ENCODE results near the gene GUK1. TPM values are rescaled to one million over a fixed set of nuclear protein-coding genes. Genes with fewer than 3 reads are reported as not detected.

Gene GUK1
- total RNA-seq, 4 donors from 2014 or later: 384 to 510 (median 421) TPM

GRCh38 chr1:228147151-228147693 is 7.1 kb downstream of the GUK1 start:
- Histone ChIP-seq H3K27ac (no peak overlapping the region), H3K27me3 (no peaks in the 10 kb centered on the region), H3K4me3 (no peak overlapping the region), H3K9me3 (no peaks in the 10 kb centered on the region), H3K36me3 (peaks cover 40% of the 10 kb centered on the region), H3K4me1 (peaks cover 92% of the 10 kb centered on the region)
- DNase-seq (ENCODE audit: low spot score in 2 of 2): peak in 1 of 2 donors; percentile 64
- WGBS: 93% methylated on average over 3 of the region's 20 CpGs
- TF ChIP-seq EP300 (IDR thresholded peaks at IDR 0.05) (no peak), POLR2AphosphoS5 (IDR thresholded peaks at IDR 0.05) (no peak), POLR2A (IDR thresholded peaks at IDR 0.05) (no peak), CTCF (IDR thresholded peaks at IDR 0.05) (no peak)

- H3K36me3 ChIP-seq: peaks cover 40% of the 10 kb centered on the region
Measured at GRCh38 chr1:228147768-228148167, 7.7 kb downstream of the GUK1 start.

GRCh38 chr1:228148196-228148861 is 8.2 kb downstream of the GUK1 start:
- whole genome bisulfite sequencing: 34% methylated on average over 5 of the region's 18 CpGs
- H3K27me3 ChIP-seq: no peaks in the 10 kb centered on the region
- H3K36me3 ChIP-seq: peaks cover 40% of the 10 kb centered on the region
- DNase-seq (ENCODE audit: low spot score in 2 of 2): peak in 1 of 2 donors; percentile 67
- peak overlapping the region; percentile 73 for H3K27ac ChIP-seq
- TF ChIP-seq POLR2AphosphoS5 (IDR thresholded peaks at IDR 0.05): no peak
- no peak for TF ChIP-seq EP300 (IDR thresholded peaks at IDR 0.05)
- TF ChIP-seq POLR2A (IDR thresholded peaks at IDR 0.05): no peak
- TF ChIP-seq CTCF (IDR thresholded peaks at IDR 0.05): no peak
- H3K9me3 ChIP-seq: no peaks in the 10 kb centered on the region
- H3K4me3 ChIP-seq: no peak overlapping the region
- peaks cover 81% of the 10 kb centered on the region for H3K4me1 ChIP-seq

More at GRCh38 chr1:228147768-228148167, 7.7 kb downstream of the GUK1 start:
- 90% methylated on average over 2 of the region's 4 CpGs for WGBS
- TF ChIP-seq EP300 (IDR thresholded peaks at IDR 0.05) (no peak), POLR2A (IDR thresholded peaks at IDR 0.05) (no peak)
- no peaks in the 10 kb centered on the region for H3K9me3 ChIP-seq
- H3K27me3 ChIP-seq: no peaks in the 10 kb centered on the region
- no peak overlapping the region for H3K4me3 ChIP-seq
- H3K27ac ChIP-seq: peak overlapping the region; percentile 27
- H3K4me1 ChIP-seq: peaks cover 87% of the 10 kb centered on the region
- DNase-seq (ENCODE audit: low spot score in 2 of 2): peak in 1 of 2 donors; percentile 58

GRCh38 chr1:228148935-228149405 is 8.9 kb downstream of the GUK1 start:
- DNase-seq (ENCODE audit: low spot score in 2 of 2): peak in 1 of 2 donors; percentile 60
- Histone ChIP-seq H3K4me3 (peak overlapping the region; percentile 36), H3K27me3 (no peaks in the 10 kb centered on the region), H3K27ac (peak overlapping the region; percentile 73), H3K4me1 (peaks cover 76% of the 10 kb centered on the region), H3K9me3 (no peaks in the 10 kb centered on the region), H3K36me3 (peaks cover 40% of the 10 kb centered on the region)
- no peak for TF ChIP-seq EP300 (IDR thresholded peaks at IDR 0.05)
- TF ChIP-seq POLR2AphosphoS5 (IDR thresholded peaks at IDR 0.05): no peak
- no peak for TF ChIP-seq POLR2A (IDR thresholded peaks at IDR 0.05)
- TF ChIP-seq CTCF (IDR thresholded peaks at IDR 0.05): no peak
- WGBS: no CpG with 5 or more reads among the region's 8 CpGs

- Histone ChIP-seq H3K36me3 (peaks cover 40% of the 10 kb centered on the region), H3K27me3 (no peaks in the 10 kb centered on the region), H3K9me3 (no peaks in the 10 kb centered on the region), H3K27ac (peak within 1 kb of the TSS; percentile 73), H3K4me3 (peak within 1 kb of the TSS; percentile 36), H3K4me1 (peaks cover 76% of the 10 kb centered on the region)
- no peak for TF ChIP-seq POLR2AphosphoS5 (IDR thresholded peaks at IDR 0.05)
- no peak for TF ChIP-seq POLR2A (IDR thresholded peaks at IDR 0.05)
- no peak for TF ChIP-seq CTCF (IDR thresholded peaks at IDR 0.05)
- TF ChIP-seq EP300 (IDR thresholded peaks at IDR 0.05): no peak
- 20% methylated on average over 3 of the region's 17 CpGs for WGBS
- peak in 1 of 2 donors; percentile 75 for DNase-seq (ENCODE audit: low spot score in 2 of 2)
Measured at GRCh38 chr1:228149406-228150119, 9.5 kb downstream of the GUK1 start, which contains the start of gene GJC2. TSS of gene GJC2 (plus strand) at chr1:228149930. CDS start at chr1:228157759, 7,829 bp downstream.

Measured in suprapubic skin (tissue), 4 donors.